GM23338 (cell line): Measurements from ENCODE around the gene BIN1. TPM values are rescaled to one million over a fixed set of nuclear protein-coding genes. Genes with fewer than 3 reads are reported as not detected.

Source experiments
- ATAC-seq: fragments of 200-7000 bp; cut with Tn5 transposase; 3 replicates; pipeline ENCODE4 v1.9.1; 2020
- DNase-seq: peaks from one replicate; pipeline ENCODE4 v3.0.0-alpha.2; 2015; ENCODE audit warnings: low spot score
- H2AFZ ChIP-seq: fragments of 200-600 bp; sonication (generic); 2 replicates; pipeline ENCODE4 v1.8.0; 2016; ENCODE audit warnings: antibody characterized with exemption, mild to moderate bottlenecking, moderate library complexity
- H3F3A ChIP-seq: fragments of 200-600 bp; sonication (generic); replicated peaks from 2 replicates; pipeline ENCODE4 v1.8.0; 2017; ENCODE audit warnings: antibody characterized with exemption, mixed run types, low read depth
- H3K27ac ChIP-seq: fragments of 200-600 bp; sonication (generic); 2 replicates; pipeline ENCODE4 v1.6.1; 2016; ENCODE audit warnings: low read depth
- H3K27me3 ChIP-seq: fragments of 200-600 bp; sonication (generic); 2 replicates; pipeline ENCODE4 v1.8.0; 2016; ENCODE audit warnings: mild to moderate bottlenecking, mixed run types, moderate library complexity; ENCODE audit not compliant: insufficient read depth
- H3K36me3 ChIP-seq: fragments of 200-600 bp; sonication (generic); 2 replicates; pipeline ENCODE4 v1.8.0; 2016; ENCODE audit warnings: mild to moderate bottlenecking; ENCODE audit not compliant: insufficient read depth
- H3K4me1 ChIP-seq: fragments of 200-600 bp; sonication (generic); 2 replicates; pipeline ENCODE4 v1.8.0; 2016; ENCODE audit warnings: mild to moderate bottlenecking, moderate library complexity; ENCODE audit not compliant: insufficient read depth
- H3K4me2 ChIP-seq: fragments of 200-600 bp; sonication (generic); 2 replicates; pipeline ENCODE4 v1.7.1; 2017; ENCODE audit warnings: mixed run types
- H3K4me3 ChIP-seq: fragments of 200-600 bp; sonication (generic); 2 replicates; pipeline ENCODE4 v1.6.1; 2016; ENCODE audit warnings: mixed run types
- H3K79me2 ChIP-seq: fragments of 200-600 bp; sonication (generic); replicated peaks from 2 replicates; pipeline ENCODE4 v1.8.0; 2017; ENCODE audit warnings: mild to moderate bottlenecking; ENCODE audit not compliant: insufficient read depth
- H3K9me2 ChIP-seq: fragments of 200-600 bp; sonication (generic); 2 replicates; pipeline ENCODE4 v1.8.0; 2017; ENCODE audit not compliant: insufficient read depth
- H4K20me1 ChIP-seq: fragments of 200-600 bp; sonication (generic); replicated peaks from 2 replicates; pipeline ENCODE4 v1.8.0; 2017; ENCODE audit warnings: mild to moderate bottlenecking; ENCODE audit not compliant: insufficient read depth
- H3K27ac Mint-ChIP-seq: 2 replicates; pipeline ENCODE4 v1.8.0; 2020; ENCODE audit warnings: inconsistent platforms, mild to moderate bottlenecking, moderate library complexity, mixed read lengths
- H3K27me3 Mint-ChIP-seq: 3 replicates; pipeline ENCODE4 v1.8.0; 2022; ENCODE audit warnings: low read depth, mild to moderate bottlenecking, moderate library complexity, mixed read lengths, inconsistent platforms; ENCODE audit not compliant: insufficient read depth, poor library complexity
- H3K36me3 Mint-ChIP-seq: 3 replicates; pipeline ENCODE4 v1.8.0; 2021; ENCODE audit warnings: low read depth, mild to moderate bottlenecking, inconsistent platforms, moderate library complexity, mixed read lengths
- H3K4me1 Mint-ChIP-seq: 3 replicates; pipeline ENCODE4 v1.8.0; 2020; ENCODE audit warnings: mild to moderate bottlenecking, inconsistent platforms, mixed read lengths
- H3K4me3 Mint-ChIP-seq: 3 replicates; pipeline ENCODE4 v1.8.0; 2021; ENCODE audit warnings: moderate library complexity, mild to moderate bottlenecking, inconsistent platforms, mixed read lengths
- H3K9me3 Mint-ChIP-seq: 3 replicates; pipeline ENCODE4 v1.8.0; 2020; ENCODE audit warnings: moderate library complexity, mild to moderate bottlenecking, inconsistent platforms, mixed read lengths
- EZH2phosphoT487 ChIP-seq: fragments of 200-600 bp; sonication (generic); IDR thresholded peaks from one replicate; pipeline ENCODE4 v1.8.1; 2018; ENCODE audit warnings: antibody characterized with exemption; ENCODE audit not compliant: unreplicated experiment
- JUNB ChIP-seq: IDR thresholded peaks from one replicate; pipeline ENCODE4 v1.6.1; 2016; ENCODE audit warnings: antibody characterized with exemption; ENCODE audit not compliant: unreplicated experiment
- NANOG ChIP-seq: IDR thresholded peaks from 2 replicates; pipeline ENCODE4 v1.6.1; 2016; ENCODE audit warnings: antibody characterized with exemption, borderline replicate concordance
- POLR2AphosphoS5 ChIP-seq: IDR thresholded peaks from 2 replicates; pipeline ENCODE4 v1.6.1; 2016; ENCODE audit warnings: antibody characterized with exemption, low read depth
- STAT1 ChIP-seq: IDR thresholded peaks from one replicate; pipeline ENCODE4 v1.6.1; 2016; ENCODE audit warnings: antibody characterized with exemption; ENCODE audit not compliant: unreplicated experiment
- ZNF114 ChIP-seq: fragments of 250-450 bp; sonication (Bioruptor Pico); IDR thresholded peaks from 2 replicates; pipeline ENCODE4 v1.5.0; 2020; ENCODE audit warnings: mild to moderate bottlenecking, moderate library complexity
- ZNF331 ChIP-seq: fragments of 250-450 bp; sonication (Bioruptor Pico); IDR thresholded peaks from 2 replicates; pipeline ENCODE4 v1.5.0; 2020; ENCODE audit warnings: low read depth, mild to moderate bottlenecking, moderate library complexity
- polyA plus RNA-seq: library from polyadenylated mRNA; unstranded; fragments of >200 nt; fragmentation: Nextera tagmentation; extraction: Ambion mirVana; gene quantifications from 2 replicates; pipeline ENCODE4 v1.2.1, GENCODE V29; 2016
- total RNA-seq: library from RNA; depleted of rRNA; stranded (reverse); fragments of >200 nt; shearing (Covaris generic); gene quantifications from 2 replicates; pipeline ENCODE4 v1.2.3, GENCODE V29; 2014
- TF ChIP-seq, protein P1 (sequence below): IDR thresholded peaks from one replicate; pipeline ENCODE4 v1.6.1; 2018; ENCODE audit warnings: antibody characterized with exemption; ENCODE audit not compliant: unreplicated experiment
- TF ChIP-seq, protein P2 (sequence below): IDR thresholded peaks from 2 replicates; pipeline ENCODE4 v1.6.1; 2016; ENCODE audit warnings: antibody characterized with exemption
- TF ChIP-seq, protein P3 (sequence below): fragments of 250-450 bp; sonication (Bioruptor Pico); IDR thresholded peaks from 2 replicates; pipeline ENCODE4 v1.5.0; 2020; ENCODE audit warnings: mild to moderate bottlenecking, moderate library complexity

The BIN1 gene
- total and polyA plus RNA-seq, 2 experiments from 2014 or later = 30.1 to 56.4 TPM

DNA sequence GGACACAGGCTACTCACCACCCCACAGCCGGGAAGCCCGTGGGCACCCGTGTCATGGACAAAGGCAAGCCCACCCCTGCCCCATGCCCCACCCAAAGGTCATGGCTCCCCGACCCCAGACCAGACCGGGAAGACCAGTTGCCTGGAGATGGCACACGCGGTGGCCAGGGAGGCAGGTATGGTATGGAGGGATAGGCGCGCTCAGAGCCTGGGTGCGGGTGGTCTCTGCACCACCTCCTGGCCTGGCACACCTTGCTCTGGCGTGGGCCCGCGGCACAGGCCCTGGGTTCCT, 51.2 kb downstream of the BIN1 start (continued):
- TF ChIP-seq, protein P1, sequence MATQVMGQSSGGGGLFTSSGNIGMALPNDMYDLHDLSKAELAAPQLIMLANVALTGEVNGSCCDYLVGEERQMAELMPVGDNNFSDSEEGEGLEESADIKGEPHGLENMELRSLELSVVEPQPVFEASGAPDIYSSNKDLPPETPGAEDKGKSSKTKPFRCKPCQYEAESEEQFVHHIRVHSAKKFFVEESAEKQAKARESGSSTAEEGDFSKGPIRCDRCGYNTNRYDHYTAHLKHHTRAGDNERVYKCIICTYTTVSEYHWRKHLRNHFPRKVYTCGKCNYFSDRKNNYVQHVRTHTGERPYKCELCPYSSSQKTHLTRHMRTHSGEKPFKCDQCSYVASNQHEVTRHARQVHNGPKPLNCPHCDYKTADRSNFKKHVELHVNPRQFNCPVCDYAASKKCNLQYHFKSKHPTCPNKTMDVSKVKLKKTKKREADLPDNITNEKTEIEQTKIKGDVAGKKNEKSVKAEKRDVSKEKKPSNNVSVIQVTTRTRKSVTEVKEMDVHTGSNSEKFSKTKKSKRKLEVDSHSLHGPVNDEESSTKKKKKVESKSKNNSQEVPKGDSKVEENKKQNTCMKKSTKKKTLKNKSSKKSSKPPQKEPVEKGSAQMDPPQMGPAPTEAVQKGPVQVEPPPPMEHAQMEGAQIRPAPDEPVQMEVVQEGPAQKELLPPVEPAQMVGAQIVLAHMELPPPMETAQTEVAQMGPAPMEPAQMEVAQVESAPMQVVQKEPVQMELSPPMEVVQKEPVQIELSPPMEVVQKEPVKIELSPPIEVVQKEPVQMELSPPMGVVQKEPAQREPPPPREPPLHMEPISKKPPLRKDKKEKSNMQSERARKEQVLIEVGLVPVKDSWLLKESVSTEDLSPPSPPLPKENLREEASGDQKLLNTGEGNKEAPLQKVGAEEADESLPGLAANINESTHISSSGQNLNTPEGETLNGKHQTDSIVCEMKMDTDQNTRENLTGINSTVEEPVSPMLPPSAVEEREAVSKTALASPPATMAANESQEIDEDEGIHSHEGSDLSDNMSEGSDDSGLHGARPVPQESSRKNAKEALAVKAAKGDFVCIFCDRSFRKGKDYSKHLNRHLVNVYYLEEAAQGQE = no peak
- TF ChIP-seq, protein P2, sequence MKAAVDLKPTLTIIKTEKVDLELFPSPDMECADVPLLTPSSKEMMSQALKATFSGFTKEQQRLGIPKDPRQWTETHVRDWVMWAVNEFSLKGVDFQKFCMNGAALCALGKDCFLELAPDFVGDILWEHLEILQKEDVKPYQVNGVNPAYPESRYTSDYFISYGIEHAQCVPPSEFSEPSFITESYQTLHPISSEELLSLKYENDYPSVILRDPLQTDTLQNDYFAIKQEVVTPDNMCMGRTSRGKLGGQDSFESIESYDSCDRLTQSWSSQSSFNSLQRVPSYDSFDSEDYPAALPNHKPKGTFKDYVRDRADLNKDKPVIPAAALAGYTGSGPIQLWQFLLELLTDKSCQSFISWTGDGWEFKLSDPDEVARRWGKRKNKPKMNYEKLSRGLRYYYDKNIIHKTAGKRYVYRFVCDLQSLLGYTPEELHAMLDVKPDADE = no peak
- no peak for TF ChIP-seq STAT1
- TF ChIP-seq ZNF331 = no peak

DNA sequence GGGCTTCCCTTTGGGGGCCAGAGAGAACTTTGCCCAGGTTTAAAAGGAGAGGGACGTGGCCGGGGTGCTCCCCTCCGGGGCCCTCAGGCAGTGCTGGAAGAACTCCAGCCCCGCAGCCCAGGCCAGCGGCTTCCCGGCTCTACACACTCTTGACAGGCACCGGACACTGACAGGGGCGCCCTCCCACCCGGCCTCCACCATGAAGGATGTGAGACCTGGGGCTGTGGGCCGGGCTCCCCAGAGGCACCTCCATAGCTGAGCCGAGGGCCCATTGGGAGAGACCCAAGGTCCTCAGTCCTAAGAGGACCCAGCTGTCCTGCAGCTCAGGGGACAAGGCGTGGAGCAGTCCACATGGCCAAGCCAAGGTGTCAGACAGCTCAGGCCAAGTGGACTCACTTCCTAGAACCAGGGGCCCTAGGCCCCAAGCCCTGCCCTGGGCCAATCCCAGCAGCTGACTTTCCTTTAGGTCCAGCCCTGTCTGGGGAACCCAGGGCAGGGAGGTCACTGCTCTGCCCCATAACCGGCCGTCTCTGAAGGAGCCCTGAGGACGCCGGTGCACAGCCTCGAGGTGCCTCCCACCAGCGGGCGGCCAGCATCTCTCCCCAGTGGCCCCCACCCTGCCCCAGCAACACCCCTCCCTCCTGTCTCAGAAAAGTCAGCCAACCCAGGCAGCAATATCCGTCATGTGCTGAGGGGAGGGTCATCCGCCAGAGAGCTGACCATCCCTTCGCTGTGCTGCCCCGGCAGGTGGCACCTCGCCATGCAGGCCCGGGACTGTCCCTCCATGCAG, 51.8 kb downstream of the BIN1 start:
- Mint-ChIP-seq H3K36me3 (peaks cover 6% of the 10 kb centered on the region; the same call in 2 of the 3 replicates), H3K27ac (no peak overlapping the region), H3K27me3 (peaks cover 6% of the 10 kb centered on the region), H3K9me3 (no peaks in the 10 kb centered on the region; the same call in 1 of the 3 replicates), H3K4me3 (no peak overlapping the region), H3K4me1 (peaks cover 9% of the 10 kb centered on the region; the same call in 1 of the 3 replicates)
- Histone ChIP-seq H3K4me1 (no peaks in the 10 kb centered on the region), H3K4me2 (no peak overlapping the region), H3K4me3 (no peak overlapping the region), H3K9me2 (no peaks in the 10 kb centered on the region), H3F3A (no peaks in the 10 kb centered on the region), H4K20me1 (no peaks in the 10 kb centered on the region), H3K36me3 (no peaks in the 10 kb centered on the region), H3K27me3 (no peaks in the 10 kb centered on the region), H3K27ac (no peak overlapping the region), H2AFZ (no peak overlapping the region), H3K79me2 (no peaks in the 10 kb centered on the region)
- no peak for DNase-seq
- ATAC-seq = no peak
- TF ChIP-seq EZH2phosphoT487 (no peak), ZNF114 (CRISPR knock-in tag) (no peak), NANOG (no peak), JUNB (no peak), POLR2AphosphoS5 (no peak)
- TF ChIP-seq, protein P1 = no peak
- TF ChIP-seq, protein P3, sequence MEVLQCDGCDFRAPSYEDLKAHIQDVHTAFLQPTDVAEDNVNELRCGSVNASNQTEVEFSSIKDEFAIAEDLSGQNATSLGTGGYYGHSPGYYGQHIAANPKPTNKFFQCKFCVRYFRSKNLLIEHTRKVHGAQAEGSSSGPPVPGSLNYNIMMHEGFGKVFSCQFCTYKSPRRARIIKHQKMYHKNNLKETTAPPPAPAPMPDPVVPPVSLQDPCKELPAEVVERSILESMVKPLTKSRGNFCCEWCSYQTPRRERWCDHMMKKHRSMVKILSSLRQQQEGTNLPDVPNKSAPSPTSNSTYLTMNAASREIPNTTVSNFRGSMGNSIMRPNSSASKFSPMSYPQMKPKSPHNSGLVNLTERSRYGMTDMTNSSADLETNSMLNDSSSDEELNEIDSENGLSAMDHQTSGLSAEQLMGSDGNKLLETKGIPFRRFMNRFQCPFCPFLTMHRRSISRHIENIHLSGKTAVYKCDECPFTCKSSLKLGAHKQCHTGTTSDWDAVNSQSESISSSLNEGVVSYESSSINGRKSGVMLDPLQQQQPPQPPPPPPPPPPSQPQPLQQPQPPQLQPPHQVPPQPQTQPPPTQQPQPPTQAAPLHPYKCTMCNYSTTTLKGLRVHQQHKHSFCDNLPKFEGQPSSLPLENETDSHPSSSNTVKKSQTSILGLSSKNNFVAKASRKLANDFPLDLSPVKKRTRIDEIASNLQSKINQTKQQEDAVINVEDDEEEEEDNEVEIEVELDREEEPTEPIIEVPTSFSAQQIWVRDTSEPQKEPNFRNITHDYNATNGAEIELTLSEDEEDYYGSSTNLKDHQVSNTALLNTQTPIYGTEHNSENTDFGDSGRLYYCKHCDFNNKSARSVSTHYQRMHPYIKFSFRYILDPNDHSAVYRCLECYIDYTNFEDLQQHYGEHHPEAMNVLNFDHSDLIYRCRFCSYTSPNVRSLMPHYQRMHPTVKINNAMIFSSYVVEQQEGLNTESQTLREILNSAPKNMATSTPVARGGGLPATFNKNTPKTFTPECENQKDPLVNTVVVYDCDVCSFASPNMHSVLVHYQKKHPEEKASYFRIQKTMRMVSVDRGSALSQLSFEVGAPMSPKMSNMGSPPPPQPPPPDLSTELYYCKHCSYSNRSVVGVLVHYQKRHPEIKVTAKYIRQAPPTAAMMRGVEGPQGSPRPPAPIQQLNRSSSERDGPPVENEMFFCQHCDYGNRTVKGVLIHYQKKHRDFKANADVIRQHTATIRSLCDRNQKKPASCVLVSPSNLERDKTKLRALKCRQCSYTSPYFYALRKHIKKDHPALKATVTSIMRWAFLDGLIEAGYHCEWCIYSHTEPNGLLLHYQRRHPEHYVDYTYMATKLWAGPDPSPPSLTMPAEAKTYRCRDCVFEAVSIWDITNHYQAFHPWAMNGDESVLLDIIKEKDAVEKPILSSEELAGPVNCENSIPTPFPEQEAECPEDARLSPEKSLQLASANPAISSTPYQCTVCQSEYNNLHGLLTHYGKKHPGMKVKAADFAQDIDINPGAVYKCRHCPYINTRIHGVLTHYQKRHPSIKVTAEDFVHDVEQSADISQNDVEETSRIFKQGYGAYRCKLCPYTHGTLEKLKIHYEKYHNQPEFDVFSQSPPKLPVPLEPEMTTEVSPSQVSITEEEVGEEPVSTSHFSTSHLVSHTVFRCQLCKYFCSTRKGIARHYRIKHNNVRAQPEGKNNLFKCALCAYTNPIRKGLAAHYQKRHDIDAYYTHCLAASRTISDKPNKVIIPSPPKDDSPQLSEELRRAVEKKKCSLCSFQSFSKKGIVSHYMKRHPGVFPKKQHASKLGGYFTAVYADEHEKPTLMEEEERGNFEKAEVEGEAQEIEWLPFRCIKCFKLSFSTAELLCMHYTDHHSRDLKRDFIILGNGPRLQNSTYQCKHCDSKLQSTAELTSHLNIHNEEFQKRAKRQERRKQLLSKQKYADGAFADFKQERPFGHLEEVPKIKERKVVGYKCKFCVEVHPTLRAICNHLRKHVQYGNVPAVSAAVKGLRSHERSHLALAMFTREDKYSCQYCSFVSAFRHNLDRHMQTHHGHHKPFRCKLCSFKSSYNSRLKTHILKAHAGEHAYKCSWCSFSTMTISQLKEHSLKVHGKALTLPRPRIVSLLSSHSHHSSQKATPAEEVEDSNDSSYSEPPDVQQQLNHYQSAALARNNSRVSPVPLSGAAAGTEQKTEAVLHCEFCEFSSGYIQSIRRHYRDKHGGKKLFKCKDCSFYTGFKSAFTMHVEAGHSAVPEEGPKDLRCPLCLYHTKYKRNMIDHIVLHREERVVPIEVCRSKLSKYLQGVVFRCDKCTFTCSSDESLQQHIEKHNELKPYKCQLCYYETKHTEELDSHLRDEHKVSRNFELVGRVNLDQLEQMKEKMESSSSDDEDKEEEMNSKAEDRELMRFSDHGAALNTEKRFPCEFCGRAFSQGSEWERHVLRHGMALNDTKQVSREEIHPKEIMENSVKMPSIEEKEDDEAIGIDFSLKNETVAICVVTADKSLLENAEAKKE (CRISPR knock-in tag) = no peak
